NCI-H2227 treated with DMSO at 0.1 percent for 48 hours (cell line): Measurements from ENCODE around the gene CHD8.

Source experiments
- DNase-seq: peaks from one replicate; lab custom pipeline; 2025; lab: John Stamatoyannopoulos, UW

Gene CHD8

GRCh38 chr14:21437063-21437901, 18.6 kb downstream of the CHD8 start:
- DNase-seq, result peak; percentile 94

- DNase-seq, result no peak
Measured at GRCh38 chr14:21436567-21437062, 19.3 kb downstream of the CHD8 start.

GRCh38 chr14:21431126-21431525, 24.8 kb downstream of the CHD8 start:
- no peak for DNase-seq

- no peak for DNase-seq
Measured at GRCh38 chr14:21428930-21429329, 27.0 kb downstream of the CHD8 start.

GRCh38 chr14:21426692-21427091, 29.2 kb downstream of the CHD8 start:
- no peak for DNase-seq

- DNase-seq, result no peak
Measured at GRCh38 chr14:21419528-21419927, 36.4 kb downstream of the CHD8 start.

- no peak for DNase-seq
Measured at GRCh38 chr14:21415329-21415728, 40.6 kb downstream of the CHD8 start.

GRCh38 chr14:21414137-21414631, 41.7 kb downstream of the CHD8 start:
- no peak for DNase-seq

- no peak for DNase-seq
Measured at GRCh38 chr14:21408147-21408546, 47.8 kb downstream of the CHD8 start.

GRCh38 chr14:21406213-21406612, 49.7 kb downstream of the CHD8 start:
- no peak for DNase-seq

GRCh38 chr14:21405097-21405496, 50.8 kb downstream of the CHD8 start:
- no peak for DNase-seq

- no peak for DNase-seq
Measured at GRCh38 chr14:21399311-21399870, 56.5 kb downstream of the CHD8 start.

GRCh38 chr14:21398901-21399300, 57.0 kb downstream of the CHD8 start:
- no peak for DNase-seq

- no peak for DNase-seq
Measured at GRCh38 chr14:21395450-21395849, 60.5 kb downstream of the CHD8 start.

- DNase-seq, result no peak
Measured at GRCh38 chr14:21385188-21385904, 70.6 kb downstream of the CHD8 start.

GRCh38 chr14:21384494-21384851, 71.5 kb downstream of the CHD8 start:
- DNase-seq, result no peak

GRCh38 chr14:21383848-21384493, 72.0 kb downstream of the CHD8 start, which contains the start of gene SUPT16H:
TSS of gene SUPT16H (minus strand) at chr14:21384019. CDS start at chr14:21383927, 92 bp downstream.
- peak; percentile 97 for DNase-seq

GRCh38 chr14:21382886-21383847, 72.8 kb downstream of the CHD8 start:
- peak; percentile 58 for DNase-seq

GRCh38 chr14:21382095-21382494, 73.8 kb downstream of the CHD8 start:
- no peak for DNase-seq

- DNase-seq, result no peak
Measured at GRCh38 chr14:21379338-21379737, 76.6 kb downstream of the CHD8 start.

- no peak for DNase-seq
Measured at GRCh38 chr14:21373980-21374379, 81.9 kb downstream of the CHD8 start.
